DMS 273 treated with DMSO at 0.1 percent for 48 hours (cell line): ENCODE measurements around the gene FUT4.
A peak's percentile ranks its signal among the peaks of the same experiment; 100 is the strongest.
"Not testable (repeated sequence)": the region's sequence is repeated elsewhere in the genome, so short reads cannot be mapped to it uniquely, and the experiment has no call there.

Experiments
- DNase-seq: peaks from one replicate; lab custom pipeline; 2025; lab: John Stamatoyannopoulos, UW

The FUT4 gene, protein sequence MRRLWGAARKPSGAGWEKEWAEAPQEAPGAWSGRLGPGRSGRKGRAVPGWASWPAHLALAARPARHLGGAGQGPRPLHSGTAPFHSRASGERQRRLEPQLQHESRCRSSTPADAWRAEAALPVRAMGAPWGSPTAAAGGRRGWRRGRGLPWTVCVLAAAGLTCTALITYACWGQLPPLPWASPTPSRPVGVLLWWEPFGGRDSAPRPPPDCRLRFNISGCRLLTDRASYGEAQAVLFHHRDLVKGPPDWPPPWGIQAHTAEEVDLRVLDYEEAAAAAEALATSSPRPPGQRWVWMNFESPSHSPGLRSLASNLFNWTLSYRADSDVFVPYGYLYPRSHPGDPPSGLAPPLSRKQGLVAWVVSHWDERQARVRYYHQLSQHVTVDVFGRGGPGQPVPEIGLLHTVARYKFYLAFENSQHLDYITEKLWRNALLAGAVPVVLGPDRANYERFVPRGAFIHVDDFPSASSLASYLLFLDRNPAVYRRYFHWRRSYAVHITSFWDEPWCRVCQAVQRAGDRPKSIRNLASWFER

DNA sequence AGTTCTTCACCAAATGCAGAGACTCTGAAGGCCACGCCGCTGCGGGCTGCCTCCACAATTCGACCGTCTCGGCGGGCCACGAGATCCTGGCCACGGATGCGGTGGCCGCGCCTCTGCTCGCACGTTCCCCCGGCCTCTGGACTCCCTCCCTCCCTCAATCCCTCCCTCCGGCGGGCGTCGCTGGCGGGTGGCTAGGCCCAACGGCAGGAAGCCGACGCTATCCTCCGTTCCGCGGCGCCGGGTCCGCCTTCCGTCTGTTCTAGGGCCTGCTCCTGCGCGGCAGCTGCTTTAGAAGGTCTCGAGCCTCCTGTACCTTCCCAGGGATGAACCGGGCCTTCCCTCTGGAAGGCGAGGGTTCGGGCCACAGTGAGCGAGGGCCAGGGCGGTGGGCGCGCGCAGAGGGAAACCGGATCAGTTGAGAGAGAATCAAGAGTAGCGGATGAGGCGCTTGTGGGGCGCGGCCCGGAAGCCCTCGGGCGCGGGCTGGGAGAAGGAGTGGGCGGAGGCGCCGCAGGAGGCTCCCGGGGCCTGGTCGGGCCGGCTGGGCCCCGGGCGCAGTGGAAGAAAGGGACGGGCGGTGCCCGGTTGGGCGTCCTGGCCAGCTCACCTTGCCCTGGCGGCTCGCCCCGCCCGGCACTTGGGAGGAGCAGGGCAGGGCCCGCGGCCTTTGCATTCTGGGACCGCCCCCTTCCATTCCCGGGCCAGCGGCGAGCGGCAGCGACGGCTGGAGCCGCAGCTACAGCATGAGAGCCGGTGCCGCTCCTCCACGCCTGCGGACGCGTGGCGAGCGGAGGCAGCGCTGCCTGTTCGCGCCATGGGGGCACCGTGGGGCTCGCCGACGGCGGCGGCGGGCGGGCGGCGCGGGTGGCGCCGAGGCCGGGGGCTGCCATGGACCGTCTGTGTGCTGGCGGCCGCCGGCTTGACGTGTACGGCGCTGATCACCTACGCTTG lies at the start of gene FUT4:
Gene FUT4, plus strand, starts transcription at position 227 of the 951 bp plus-strand sequence. Its CDS starts 213 bp downstream, at position 440.
- DNase-seq = peak; percentile 28

DNA sequence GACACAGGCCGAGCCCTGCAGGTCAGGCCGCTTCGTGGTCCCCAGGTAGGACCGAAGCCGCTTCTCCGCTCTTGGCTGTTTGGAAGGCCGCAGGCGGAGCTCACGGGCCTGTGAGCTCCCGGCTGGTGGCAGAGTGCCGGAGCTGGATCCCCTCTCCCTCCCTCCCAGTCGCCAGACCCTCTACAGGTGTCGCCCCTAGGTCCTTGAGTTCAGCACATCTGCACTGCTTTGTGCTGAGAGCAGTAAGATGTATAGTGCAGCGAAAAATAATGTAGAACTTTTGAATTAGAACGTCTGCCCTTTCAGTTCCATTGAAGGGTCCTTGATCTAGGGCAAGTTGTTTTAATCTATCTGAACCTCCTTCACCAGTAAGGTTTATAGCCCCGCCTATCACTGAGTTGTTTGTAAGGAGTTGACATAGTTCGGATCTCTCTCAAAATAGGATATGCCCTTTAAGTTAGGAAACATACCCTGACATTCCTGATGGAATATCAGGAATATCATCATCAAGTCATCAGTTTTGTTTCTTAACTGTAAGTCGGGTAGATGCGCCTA lies 49.5 kb upstream of the FUT4 start:
- DNase-seq = no peak

DNA sequence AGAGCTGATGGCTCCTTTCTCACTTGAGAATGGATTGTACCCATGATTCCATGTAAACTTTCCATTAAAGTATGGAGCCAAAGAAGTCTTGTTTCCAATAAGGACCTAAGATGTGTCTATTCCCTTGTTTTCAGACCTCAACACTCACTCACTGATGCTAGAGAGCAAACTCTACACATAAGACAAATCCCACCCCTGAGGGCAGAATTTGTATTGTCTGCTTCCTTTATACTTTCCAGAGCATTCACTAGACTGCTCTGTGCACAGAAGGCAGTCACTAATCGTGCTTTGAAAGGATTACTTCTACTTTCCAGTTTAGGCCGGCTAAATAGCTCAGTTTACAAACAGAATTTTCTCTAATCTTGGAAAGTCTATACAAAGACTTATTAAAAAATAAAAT lies 43.5 kb upstream of the FUT4 start:
- DNase-seq = no peak

DNA sequence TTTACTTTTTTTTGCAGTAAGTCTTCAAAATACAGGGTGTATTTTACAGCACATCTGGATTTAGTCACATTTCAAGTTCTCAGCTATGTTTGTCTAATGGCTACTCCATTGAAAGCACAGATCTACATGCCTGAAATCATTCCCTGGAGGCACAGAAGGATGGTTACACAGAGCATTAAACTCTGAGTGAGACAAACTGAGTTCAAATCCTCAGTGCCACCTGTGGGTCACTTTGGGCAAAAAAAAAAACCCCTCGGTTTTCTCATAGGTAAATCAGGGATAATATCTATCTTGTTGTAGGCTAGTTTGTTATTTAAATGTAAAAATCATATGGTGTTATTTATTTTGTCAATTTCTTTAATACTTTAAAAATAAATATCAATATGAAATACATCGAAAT lies 42.2 kb upstream of the FUT4 start:
- DNase-seq = no peak

DNA sequence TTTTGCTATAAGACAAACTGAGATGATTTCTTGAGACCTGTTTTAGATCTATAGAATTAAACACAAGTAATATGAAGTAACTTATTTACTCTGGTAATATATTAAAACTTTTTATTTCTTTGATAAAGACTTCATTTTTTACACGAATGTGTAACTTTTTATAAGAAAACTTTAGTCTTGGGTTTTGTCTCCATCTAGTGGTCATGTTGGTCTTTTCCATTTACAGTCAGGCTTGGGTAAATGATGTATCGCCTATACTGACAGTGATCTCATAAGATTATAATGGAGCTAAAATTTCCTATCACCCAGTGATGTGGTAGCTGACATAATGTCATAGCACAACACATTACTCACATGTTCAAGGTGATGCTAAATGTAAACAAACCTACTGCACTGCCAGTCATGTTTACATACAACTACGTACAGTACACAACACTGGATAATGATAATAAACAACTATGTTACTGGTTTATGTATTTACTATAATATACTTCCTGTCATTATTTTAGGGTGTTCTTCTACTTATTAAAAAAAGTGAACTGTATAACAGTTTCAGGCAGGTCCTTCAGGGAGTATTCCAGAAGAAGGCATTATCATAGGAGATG lies 38.9 kb upstream of the FUT4 start:
- DNase-seq = peak; percentile 13

DNA sequence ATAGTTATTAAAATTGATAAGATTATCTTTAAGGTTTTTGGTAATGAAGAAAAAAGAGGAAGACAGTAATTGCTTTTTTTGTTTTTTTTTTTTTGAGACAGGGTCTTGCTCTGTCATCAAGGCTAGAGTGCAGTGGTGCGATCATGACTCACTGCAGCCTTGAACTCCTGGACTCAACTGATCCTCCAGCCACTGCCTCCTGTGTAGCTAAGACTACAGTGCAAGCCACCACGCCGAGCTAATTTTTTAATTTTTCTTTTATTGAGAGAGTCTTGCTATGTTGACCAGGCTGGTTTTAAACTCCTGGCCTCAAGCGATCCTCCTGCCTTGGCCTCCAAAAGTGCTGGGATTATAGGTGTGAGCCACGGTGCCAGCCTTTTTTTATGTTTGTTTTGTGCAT lies 37.2 kb upstream of the FUT4 start:
- not testable (repeated sequence) for DNase-seq

DNA sequence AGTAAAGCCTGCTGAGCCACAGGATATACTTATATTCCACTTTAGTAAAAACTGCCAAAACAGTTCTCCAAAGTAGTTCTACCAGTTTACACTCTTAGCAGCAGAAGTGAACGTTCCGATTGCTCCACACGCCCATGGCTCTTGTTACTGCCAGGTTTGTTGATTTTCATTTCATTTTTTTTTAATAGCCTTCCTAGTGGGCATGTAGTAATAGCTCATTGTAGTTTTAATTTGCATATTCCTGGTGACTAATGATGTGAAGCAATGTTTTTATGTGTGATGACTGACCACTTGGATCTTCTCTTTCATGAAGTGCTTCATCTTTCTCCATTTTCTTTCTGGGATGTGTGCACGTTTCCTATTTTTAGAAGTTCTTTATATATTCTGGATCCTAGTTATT lies 36.2 kb upstream of the FUT4 start:
- no peak for DNase-seq

DNA sequence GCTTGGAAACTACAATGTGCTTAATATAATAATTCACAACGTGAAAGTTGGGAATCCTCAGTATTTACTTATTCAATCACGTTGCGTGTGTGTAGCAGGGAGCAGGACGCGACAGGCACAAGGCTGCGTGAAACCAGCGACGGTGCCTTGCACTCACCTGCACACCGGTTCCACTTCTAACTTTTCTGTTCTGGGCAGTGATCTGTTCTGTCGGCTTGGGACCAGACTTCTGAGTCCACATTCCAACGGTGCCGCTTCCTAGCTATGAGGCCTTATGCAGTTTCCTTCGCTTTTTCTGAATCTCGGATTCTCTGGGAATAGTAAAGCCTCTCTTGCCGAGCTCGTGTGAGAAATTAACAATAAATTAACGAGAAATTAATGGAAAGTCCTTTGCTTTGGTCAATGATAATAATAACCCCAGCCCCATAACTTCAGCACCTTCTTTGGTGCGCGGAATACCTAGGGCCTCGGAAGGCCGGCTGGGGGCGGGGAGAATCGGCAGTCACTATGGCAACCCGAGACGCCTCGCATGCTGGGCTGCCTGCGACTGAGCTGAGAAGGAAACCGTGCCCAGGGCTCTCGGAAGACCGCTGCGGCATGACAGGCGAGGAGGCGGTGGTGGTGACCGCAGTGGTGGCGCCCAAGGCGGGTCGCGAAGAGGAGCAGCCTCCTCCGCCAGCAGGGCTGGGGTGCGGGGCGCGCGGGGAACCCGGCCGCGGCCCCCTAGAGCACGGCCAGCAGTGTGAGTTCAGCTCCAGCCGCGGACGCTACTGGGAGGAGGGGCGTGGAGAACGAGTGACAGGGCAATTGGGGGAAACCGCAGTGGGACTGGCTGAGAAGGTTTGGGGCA lies 31.6 kb upstream of the FUT4 start, which contains the start of gene C11orf97:
Gene C11orf97, plus strand, starts transcription at position 530 of the 850 bp plus-strand sequence. Its CDS starts 68 bp downstream, at position 598.
- no peak for DNase-seq

DNA sequence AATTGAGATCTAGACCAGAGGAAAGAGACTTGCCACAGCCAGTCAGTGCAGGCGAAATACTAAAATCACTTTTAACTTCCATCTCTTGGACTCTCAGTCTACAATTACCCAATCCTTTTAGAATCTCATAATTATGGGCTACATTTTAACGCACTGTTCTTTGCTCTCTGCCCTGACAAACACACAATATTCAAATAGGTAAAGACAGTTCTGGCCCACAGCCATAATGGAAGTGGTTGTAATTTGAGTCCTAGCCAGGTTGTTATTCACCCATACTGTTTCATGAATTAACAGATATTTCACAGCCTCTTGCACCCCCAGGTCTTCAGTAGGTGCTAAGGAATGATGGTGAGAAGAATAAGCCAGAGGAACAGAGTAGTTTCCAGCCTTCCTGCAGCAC lies 30.6 kb upstream of the FUT4 start:
- DNase-seq = no peak

DNA sequence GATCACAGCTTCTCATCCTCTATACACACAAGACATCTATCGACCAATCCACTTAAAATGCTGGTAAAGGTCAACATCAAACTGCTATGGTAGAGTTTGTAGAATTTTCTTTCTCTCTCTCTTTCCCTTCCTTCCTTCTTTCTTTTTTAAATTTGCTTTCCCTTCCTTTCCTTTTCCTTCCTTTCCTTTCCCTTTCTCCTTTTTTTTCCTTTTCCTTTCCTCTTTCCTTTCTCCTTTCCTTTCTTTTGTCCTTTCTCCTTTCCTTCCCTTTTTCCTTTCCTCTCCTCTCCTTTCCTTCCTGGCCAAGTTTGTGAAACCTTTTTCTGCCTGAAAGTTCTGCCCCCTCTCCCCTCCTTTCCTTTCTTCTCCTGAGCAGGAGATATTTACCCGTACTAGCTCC lies 28.3 kb upstream of the FUT4 start:
- no peak for DNase-seq

DNA sequence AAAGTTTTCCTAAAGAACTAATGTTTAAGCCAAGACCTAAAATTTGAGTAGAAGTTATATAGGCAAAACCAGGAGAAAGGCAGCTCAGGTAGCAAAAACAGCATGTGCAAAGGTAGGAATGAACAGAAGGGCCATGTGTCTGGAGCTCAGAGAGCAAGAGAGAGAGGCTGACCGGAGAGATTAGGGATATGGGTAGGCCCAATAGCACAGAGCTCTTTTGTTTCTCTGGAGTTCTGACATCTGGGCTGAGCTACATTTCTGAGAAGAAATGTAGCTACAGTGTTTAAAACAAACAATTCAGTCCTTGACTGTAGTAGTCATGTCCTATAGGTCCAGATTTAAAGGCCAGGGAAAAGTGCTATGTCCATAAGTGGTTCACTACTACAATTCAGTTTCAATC lies 27.0 kb upstream of the FUT4 start:
- no peak for DNase-seq

DNA sequence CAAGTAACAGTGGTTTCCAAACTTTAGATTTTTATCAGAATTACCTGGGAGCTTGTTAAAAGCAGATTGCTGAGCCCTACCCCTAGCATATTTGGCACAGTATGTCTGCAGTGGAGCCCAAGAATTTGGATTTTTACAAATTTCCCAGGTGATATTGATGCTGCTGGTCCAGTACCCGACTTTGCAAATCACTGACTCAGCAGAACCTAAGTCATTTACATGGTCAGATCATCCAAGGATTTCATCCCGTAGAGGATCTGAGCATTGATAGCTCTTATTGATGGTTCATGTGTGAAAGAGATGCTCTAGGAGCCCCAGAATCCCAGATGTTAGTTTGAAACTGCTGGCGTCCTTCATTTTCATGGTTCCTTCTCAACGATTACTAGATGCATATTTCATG lies 25.4 kb upstream of the FUT4 start:
- DNase-seq = no peak

DNA sequence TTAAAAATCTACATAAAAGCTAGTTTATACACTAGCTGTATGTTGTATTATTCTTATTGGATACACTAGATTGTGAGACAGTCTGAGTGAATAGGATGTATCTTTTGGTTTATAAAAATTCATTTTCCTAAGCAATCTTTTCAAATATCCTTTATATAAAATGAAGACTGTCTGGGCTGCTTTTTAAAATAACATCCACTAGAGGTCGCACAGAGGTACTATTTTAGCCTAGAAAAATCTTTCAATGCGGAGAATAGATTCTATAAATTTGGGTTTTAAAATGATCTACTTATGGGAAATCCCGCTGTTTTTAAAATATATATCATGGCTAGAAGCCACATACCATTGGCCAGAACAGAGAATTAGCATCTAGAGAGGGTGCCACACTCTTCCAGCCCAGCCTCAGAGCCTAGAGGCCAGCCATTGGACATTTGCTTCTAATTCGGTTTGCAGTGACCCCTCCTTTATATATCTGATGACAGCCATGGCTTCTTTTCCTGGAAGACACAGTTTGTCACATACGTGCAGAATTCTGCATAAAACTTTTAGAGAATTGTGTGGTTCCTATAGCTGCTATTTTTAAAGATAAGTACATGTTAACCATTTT lies 24.1 kb upstream of the FUT4 start:
- no peak for DNase-seq

DNA sequence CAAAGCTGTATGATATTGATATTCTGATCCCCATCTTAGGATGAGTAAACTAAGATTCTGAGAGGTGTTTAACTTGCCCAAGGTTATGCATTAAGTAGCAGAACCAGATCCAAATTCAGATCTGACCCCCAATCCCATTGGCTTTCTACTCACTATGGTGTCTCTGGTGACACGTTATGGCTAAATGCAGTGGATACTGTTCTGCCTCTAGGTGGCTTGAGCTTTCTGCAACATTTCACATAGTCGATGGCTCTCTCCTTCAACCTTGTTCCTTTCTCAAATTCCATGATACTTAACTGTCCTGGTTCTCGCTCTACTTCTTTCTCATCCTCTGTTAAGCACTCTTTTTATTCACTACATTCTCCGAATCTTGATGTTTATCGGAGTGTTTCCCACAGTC lies 22.0 kb upstream of the FUT4 start:
- no peak for DNase-seq

DNA sequence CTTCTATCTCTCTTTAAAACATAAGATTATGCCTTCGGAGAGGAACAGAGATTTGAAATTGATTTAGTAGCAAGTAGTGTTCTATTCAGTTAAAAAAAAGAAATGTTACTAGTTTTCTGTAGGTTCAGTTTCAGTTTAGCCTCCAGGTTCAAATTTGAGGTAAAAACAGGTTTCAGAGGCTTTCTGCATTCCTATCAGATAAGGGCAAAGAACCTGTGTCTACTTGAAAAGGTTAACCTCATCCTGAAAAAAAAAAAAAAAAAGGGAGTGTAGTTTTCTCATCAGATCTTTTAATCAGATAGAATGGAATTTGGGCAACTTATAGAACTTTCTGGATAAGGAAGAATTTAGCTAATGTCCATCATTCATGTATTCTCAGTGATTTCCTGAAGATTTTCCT lies 19.4 kb upstream of the FUT4 start:
- no peak for DNase-seq

DNA sequence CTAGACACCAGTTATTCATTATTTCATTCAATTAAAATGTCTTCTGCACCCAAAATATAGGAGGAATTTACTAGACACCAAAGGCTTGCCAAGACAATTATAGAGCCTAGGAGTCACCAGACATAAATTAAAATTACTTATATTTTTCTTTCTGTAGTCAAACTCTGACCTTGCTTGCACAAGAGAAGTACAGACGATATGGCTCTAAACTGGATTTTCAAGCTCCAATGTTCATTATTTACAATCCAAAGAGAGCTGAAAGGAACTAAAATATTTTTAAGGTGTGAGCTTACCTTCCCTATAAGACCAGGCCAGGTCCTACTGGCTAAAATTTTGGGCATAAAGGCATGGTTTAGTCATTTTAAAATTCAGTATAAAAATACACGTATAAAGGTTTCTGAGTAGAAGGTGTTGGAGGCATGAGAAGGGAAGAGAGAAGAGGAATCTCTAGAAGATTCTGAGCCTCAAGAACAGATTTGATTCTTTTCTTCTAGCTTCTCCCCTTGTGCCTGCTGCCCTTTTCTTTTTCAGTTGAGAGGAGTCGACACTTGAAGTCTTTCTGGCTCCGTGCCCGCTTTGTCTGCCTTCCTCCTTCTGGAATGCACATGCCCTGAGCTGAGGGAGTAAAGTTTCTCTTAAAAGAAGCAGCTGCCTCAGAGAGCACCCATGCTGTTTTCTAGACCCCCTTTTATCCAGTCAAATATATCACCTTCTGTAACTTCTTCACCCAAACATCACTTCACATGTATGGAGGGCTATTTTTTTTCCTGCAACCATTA lies 18.0 kb upstream of the FUT4 start:
- DNase-seq = no peak

DNA sequence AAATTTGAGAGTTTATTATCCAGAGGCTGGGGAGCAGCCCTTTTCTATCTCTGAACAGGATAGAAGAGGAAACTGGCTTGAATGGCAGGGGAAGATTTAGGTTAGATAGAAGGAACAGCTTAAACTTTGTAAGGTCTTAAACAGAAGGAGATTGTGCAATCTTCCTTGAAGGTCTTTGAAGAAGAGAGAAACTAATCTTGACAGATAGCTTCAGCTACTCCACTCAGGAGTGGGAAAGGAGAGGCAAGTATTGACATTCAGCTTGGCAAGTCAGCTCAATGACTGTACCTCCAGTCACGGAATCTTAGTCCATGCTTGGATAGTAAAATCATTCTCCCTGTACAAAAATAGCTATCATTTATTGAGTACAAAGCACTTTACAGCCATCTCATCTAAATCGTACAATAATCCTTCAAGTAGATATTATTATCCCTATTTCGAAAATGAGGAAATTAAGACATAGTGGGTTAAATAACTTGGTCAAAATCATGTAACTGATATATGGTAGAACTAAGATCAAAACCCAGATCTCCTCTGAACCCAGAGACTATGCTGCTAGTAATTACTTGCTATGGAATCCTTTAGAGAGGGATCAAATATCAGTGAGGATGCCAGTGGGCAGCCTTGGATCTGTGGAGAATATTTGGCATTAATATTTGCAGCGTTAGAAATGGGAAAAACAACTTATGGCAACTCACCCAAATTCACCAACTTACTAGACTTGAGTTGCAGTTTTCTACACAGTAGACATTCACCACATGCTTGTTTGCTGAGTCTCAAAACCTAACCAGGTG lies 16.9 kb upstream of the FUT4 start:
- no peak for DNase-seq

DNA sequence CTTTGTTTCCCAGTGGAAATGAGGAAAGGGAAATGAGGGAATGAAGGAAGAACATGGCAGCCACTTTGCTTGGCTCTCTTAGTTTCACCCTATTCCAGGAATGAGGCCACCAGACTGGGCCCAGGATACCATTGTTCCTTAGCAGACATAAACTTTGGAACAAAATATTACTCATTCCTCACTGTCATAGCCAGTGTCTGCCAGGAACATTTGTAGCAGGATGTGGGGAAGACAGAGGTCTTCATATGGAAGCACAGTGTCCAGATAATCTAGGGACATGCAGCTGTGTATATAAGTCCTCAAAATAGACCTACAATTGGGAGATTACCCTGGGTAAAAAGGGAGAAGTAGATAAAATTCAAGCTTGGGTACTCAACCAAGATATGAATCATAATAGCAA lies 15.2 kb upstream of the FUT4 start:
- DNase-seq = no peak

DNA sequence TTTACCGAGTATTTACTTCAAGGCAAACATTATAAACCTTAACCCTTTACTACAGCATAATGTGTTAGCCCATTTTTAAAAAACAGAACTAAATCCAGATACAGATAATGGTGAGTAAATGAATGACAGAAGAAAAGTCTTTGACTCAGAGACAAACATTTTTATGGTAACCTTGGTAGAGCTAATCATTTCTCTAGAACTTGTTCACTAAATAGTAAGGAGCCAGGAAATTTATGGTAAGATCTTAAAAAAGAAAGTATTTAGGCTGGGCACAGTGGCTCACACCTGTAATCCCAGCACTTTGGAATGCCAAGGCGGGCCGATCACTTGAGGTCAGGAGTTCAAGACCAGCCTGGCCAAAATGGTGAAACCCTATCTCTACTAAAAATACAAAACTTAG lies 11.5 kb upstream of the FUT4 start:
- DNase-seq = no peak
